GM21529 (cell line): Measurements from ENCODE around the gene KNOP1.
"Not testable (repeated sequence)": the region's sequence is repeated elsewhere in the genome, so short reads cannot be mapped to it uniquely, and the experiment has no call there.

Experiments
- ATAC-seq: cut with Tn5 transposase; IDR thresholded peaks from one replicate; pipeline ENCODE4 v1.9.1; 2021; ENCODE audit not compliant: unreplicated experiment

KNOP1 gene

GRCh38 chr16:19743816-19744159 lies 25.8 kb upstream of the KNOP1 start:
- ATAC-seq: no peak

DNA sequence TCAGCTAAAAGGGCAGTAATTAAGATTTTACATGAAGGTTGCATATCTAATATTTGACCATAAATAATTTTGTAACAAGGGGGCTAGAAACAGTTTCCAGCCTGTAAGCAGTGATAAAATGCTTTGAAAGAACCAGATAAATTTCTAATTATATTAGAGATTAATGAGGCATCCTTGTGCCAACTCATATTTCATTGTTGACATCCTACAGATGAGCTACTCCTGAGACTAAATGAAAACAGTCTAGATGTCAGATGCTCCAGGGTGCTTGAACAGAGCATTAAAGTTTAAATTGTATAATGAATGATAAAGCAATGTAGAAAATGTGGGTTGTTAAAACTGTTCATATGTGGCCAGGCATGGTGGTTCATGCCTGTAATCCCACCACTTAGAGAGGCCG lies 23.3 kb upstream of the KNOP1 start:
- ATAC-seq: no peak

- ATAC-seq: no peak
These were observed 19.4 kb upstream of the KNOP1 start for GRCh38 chr16:19737306-19738038.

DNA sequence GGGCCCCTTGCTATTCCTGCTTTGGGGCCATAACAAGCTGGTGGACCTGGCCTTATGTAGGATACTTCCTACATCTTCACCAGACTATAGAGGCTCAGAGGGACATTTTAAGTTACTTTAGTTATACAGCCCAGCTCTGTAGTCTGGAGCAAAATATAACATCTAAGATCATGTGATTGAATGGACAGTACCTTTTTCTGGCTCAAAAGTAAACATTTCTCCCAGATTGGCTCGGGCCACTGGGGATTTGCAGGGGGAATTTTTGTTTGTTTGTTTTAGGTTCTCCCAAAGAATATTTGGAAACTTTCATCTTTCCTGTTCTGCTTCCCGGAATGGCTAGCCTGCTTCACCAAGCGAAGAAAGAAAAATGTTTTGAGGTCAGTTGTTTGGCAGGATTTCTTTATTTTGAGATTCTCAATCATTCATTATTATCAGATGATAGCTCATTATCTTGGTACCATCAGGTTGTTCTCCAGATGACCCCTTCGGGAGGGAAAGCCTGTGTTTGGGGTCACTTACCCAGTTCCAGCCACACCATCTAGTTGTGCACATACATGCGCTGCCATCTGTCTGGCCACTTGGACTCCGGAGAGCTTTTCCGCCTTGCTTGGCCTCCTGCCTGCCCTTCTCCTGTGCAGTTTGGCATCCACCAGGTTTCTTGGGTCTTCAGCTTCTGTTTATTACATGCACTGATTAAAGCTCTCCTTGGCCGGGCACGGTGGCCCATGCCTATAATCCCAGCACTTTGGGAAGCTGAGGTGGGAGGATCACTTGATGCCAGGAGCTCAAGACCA lies 17.2 kb upstream of the KNOP1 start:
- no peak for ATAC-seq

GRCh38 chr16:19733551-19733950 lies 15.5 kb upstream of the KNOP1 start:
- no peak for ATAC-seq

GRCh38 chr16:19728636-19728965 lies 10.6 kb upstream of the KNOP1 start:
- no peak for ATAC-seq

- ATAC-seq: no peak
These were observed 5.0 kb upstream of the KNOP1 start for GRCh38 chr16:19722981-19723380.

GRCh38 chr16:19722269-19722952 lies 4.4 kb upstream of the KNOP1 start:
- no peak for ATAC-seq

GRCh38 chr16:19718624-19718965 lies 568 bp upstream of the KNOP1 start:
- no peak for ATAC-seq

GRCh38 chr16:19717314-19717713 lies 713 bp downstream of the KNOP1 start:
- no peak for ATAC-seq

GRCh38 chr16:19716728-19717127 lies 1.3 kb downstream of the KNOP1 start:
- not testable (repeated sequence) for ATAC-seq

DNA sequence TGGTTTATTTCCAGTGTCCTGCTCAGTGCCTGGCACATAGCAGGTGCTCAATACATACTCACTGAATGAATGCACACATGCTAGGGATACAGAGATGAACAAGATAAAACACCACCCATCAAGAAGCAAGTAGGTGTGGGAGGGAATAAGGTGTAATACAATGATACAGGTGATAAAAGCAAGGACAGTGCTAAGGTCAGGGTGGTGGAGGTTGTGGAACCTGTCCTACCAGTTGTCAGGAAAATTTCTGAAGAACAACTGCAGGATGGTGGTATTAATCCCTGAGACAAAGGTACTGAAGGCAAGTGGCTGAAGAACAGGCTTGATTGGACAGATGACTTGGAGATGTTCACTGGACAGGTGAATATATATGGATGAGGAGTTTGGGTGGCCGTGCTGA lies 1.8 kb downstream of the KNOP1 start:
- no peak for ATAC-seq

DNA sequence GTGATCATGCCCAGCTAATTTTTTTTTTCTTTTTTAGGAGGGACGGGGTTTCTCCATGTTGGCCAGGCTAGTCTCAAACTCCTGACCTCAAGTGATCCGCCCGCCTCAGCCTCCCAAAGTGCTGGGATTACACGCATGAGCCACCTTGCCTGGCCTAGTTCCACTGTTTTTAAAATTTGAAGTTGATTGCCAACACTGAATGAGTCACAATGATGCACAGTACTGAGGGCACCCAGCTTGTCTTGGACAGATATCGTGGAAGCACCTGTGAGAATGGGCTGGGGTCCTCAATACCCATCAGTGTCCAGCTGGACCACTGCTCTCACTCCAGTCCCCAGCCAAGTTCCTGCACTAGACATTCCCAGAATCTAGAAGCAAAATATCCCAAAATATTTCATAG lies 2.5 kb downstream of the KNOP1 start:
- no peak for ATAC-seq

- ATAC-seq: no peak
These were observed 4.3 kb downstream of the KNOP1 start for GRCh38 chr16:19713697-19714096.

DNA sequence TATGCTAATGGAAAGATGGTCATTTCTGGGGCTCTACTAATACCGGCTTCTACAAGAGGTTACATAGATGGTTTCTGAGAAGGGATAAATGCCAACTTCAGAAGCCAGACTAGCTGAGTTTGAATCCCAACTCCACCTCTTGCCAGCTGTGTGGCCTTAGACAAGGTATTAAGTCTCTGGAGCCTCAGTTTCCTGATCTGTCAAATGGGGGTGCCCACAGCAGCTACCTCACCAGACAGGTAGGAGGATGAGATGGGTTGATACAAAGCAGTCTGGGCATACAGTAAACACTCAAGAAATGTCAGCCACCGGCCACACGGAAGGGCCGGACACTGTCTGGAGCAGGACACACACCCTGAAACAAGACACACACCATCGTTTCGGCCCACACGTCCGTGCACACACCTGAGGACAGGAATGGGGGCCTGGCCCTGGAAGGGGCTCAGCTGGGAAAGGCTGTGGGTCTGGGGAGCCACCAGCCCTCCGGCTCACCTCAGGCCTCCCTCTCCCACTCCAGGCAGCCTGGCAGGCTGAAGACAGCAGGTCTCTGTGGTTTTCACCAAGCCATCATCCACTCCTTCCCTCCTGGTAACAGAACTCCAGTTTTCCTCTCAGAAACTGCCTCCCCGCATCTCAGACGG lies 5.5 kb downstream of the KNOP1 start:
- ATAC-seq: no peak

DNA sequence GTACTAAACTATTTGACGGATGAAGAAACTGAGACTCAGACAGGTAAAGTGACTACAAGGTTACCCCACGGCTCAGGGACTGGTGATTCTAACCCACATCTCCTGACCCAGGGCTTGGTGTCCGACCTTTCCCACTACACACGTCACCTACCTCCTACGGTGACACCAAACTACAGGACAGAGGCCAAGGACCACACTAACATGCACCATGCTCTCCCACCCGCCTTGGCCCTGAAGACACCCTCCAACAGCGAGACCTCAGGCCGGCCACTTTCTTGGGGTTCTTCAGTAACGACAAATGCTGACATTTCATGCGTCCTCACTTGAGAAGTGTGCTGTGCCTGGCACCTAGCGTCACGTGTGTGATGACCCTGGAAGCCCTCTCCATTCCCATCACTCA lies 6.4 kb downstream of the KNOP1 start:
- ATAC-seq: no peak

- no peak for ATAC-seq
These were observed 7.0 kb downstream of the KNOP1 start for GRCh38 chr16:19710991-19711545.

DNA sequence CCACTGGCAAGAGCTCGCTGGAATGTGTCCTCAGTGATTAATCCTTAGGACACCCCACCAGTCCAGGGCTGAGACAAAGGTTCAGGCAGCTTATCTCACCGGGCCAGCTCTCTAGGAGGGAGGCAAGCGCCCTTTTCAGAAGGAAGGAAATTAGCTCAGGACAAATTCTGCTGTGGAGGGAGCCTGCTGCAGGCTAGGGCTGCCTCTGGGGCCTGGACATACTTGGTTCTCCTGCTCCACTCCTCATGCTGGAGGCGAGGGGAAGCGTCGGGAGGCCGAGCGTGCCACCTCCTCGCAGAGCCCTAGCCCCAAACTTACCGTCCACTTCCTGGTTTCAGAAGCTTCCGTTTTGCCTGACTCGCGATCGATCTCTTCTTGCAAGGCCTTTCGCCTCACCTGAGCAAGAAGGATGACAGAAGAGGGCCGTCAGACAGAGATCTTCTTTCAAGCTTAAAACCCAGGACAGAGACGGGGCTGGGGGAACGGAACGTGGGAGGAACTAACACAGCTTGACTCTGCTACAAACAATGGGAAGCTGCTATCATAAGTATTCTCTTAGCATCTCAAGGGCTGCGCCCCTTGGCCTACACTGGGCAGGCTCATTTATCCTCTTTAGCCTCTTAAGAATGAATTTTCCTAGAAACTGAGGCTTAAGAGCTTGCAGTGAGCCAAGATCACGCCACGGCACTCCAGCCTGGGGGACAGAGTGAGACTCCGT lies 7.7 kb downstream of the KNOP1 start:
- ATAC-seq: no peak

- no peak for ATAC-seq
These were observed 8.5 kb downstream of the KNOP1 start for GRCh38 chr16:19709381-19710136.
